Pons (tissue), 1 donor: ENCODE measurements around the gene GIMAP7.
"Not testable (repeated sequence)": the region's sequence is repeated elsewhere in the genome, so short reads cannot be mapped to it uniquely, and the experiment has no call there.

Source experiments
- DNase-seq: peaks from one replicate; pipeline ENCODE4 v3.0.0-alpha.2; 2016; ENCODE audit warnings: low spot score

GIMAP7 gene

GRCh38 chr7:150514748-150515222 lies at the start of gene GIMAP7:
TSS of gene GIMAP7 (plus strand) at chr7:150514872. CDS start at chr7:150519975, 5,103 bp downstream.
- DNase-seq = peak; percentile 14

GRCh38 chr7:150464962-150465361 lies 49.7 kb upstream of the GIMAP7 start:
- no peak for DNase-seq

- DNase-seq = no peak
Observed at GRCh38 chr7:150465414-150465813, 49.3 kb upstream of the GIMAP7 start.

GRCh38 chr7:150466477-150466876 lies 48.2 kb upstream of the GIMAP7 start:
- peak; percentile 25 for DNase-seq

GRCh38 chr7:150468241-150468640 lies 46.4 kb upstream of the GIMAP7 start:
- no peak for DNase-seq

- DNase-seq = no peak
Observed at GRCh38 chr7:150471886-150472285, 42.8 kb upstream of the GIMAP7 start.

GRCh38 chr7:150473902-150474301 lies 40.8 kb upstream of the GIMAP7 start:
- DNase-seq = no peak

- DNase-seq = no peak
Observed at GRCh38 chr7:150476285-150476684, 38.4 kb upstream of the GIMAP7 start.

GRCh38 chr7:150476819-150477631 lies 37.6 kb upstream of the GIMAP7 start:
- no peak for DNase-seq

- DNase-seq = no peak
Observed at GRCh38 chr7:150479023-150479716, 35.5 kb upstream of the GIMAP7 start.

- DNase-seq = peak; percentile 8
Observed at GRCh38 chr7:150481186-150481920, 33.3 kb upstream of the GIMAP7 start.

GRCh38 chr7:150481922-150482321 lies 32.8 kb upstream of the GIMAP7 start:
- DNase-seq = no peak

GRCh38 chr7:150483514-150483913 lies 31.2 kb upstream of the GIMAP7 start:
- DNase-seq = peak; percentile 81

- peak; percentile 22 for DNase-seq
Observed at GRCh38 chr7:150484071-150484470, 30.6 kb upstream of the GIMAP7 start.

- DNase-seq = no peak
Observed at GRCh38 chr7:150487625-150488024, 27.0 kb upstream of the GIMAP7 start.

- DNase-seq = no peak
Observed at GRCh38 chr7:150489782-150490181, 24.9 kb upstream of the GIMAP7 start.

- DNase-seq = not testable (repeated sequence)
Observed at GRCh38 chr7:150493442-150493841, 21.2 kb upstream of the GIMAP7 start.

- DNase-seq = no peak
Observed at GRCh38 chr7:150502519-150502918, 12.2 kb upstream of the GIMAP7 start.

- no peak for DNase-seq
Observed at GRCh38 chr7:150503155-150503554, 11.5 kb upstream of the GIMAP7 start.

GRCh38 chr7:150503581-150503980 lies 11.1 kb upstream of the GIMAP7 start:
- no peak for DNase-seq

GRCh38 chr7:150507947-150508602 lies 6.6 kb upstream of the GIMAP7 start:
- no peak for DNase-seq

- no peak for DNase-seq
Observed at GRCh38 chr7:150511048-150511447, 3.6 kb upstream of the GIMAP7 start.
